ENCODE measurements around the gene FHIT.

DNA sequence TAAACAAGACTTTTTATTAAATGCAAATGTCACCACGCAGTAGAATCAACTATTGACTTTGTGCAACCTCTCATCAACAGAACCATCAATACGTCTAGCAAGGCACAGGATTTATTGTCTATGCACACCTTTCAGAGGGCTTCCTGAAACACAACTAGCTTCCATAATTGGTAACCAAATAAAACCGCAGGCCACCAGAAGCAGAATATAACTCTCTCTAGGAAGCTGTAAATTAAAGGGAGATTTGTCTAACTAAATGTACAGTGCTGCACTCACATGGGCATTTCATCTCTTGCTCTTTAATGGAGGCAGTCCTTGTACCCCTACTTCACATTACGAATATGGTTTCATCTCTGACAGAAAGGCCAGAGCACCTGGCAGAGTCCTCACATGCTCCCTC lies 93.0 kb downstream of the FHIT start:
- TF ChIP-seq POLR2A (IDR thresholded peaks at IDR 0.05; ENCODE audit: low read depth) (no peak), EP300 (IDR thresholded peaks at IDR 0.05) (no peak)

Measured in esophagus muscularis mucosa (tissue), 2 donors.